ENCODE data around the gene RECQL.
A peak's percentile ranks its signal among the peaks of the same experiment; 100 is the strongest.

The RECQL gene, protein sequence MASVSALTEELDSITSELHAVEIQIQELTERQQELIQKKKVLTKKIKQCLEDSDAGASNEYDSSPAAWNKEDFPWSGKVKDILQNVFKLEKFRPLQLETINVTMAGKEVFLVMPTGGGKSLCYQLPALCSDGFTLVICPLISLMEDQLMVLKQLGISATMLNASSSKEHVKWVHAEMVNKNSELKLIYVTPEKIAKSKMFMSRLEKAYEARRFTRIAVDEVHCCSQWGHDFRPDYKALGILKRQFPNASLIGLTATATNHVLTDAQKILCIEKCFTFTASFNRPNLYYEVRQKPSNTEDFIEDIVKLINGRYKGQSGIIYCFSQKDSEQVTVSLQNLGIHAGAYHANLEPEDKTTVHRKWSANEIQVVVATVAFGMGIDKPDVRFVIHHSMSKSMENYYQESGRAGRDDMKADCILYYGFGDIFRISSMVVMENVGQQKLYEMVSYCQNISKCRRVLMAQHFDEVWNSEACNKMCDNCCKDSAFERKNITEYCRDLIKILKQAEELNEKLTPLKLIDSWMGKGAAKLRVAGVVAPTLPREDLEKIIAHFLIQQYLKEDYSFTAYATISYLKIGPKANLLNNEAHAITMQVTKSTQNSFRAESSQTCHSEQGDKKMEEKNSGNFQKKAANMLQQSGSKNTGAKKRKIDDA

DNA sequence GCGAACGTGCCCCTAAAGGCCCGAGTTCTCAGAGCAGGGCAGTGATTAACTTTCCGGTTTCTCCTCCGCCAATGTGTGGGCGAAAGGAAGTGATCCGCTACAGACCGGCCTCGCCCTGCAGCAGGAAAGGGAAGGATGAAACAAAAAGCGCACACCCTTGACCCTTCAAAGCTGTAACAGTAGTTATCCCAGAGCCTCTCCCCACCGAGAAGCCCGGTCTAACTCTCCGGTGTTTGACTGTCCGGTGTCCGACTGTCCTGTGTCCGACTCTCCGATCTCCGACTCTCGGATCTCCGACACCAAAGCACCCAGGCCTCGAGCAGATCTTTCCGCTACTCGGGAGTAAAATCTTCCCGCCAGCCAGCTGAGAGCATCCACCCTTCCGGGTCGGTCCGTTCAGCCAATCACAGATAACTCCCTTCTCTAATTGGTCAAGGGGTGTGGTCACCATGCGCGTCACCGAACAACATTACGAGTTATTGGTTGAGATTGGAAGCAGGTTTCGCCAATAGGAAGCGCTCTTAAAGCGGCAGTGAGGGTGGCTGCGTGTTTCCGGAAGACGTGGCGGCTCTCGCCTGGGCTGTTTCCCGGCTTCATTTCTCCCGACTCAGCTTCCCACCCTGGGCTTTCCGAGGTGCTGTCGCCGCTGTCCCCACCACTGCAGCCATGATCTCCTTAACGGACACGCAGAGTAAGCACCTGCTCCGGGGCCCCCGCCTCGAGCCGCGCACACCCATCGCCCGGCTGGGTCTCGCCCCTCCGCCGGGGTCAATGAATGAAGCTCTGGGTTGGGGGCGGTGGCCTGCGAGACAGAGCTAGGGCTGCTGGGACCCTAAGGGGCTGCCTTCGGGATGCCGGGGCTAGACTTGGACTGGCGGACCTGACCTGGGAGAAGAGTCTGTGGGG, at the start of gene RECQL, which contains the start of gene GOLT1B:
Gene RECQL (minus strand): TSS at position 378 of the 906 bp plus-strand sequence. CDS start 2,065 bp downstream, outside the sequence.
Gene GOLT1B (plus strand): TSS at position 532 of the 906 bp plus-strand sequence. CDS start 135 bp downstream, at position 667.
- in situ Hi-C loops (cut with MboI; ENCODE audit: low sequenced_read_pairs): loop anchor here (10.0 kb wide), 1 partner anchor 153 kb away; the partner anchor contains the start of gene LDHB
- Histone ChIP-seq H3K4me1 (peaks cover 17% of the 10 kb centered on the region), H3K4me3 (peak within 1 kb of the TSS; percentile 90), H3K9me3 (no peaks in the 10 kb centered on the region), H3K27me3 (ENCODE audit: low read depth) (no peaks in the 10 kb centered on the region), H3K36me3 (replicated peaks) (peaks cover 21% of the 10 kb centered on the region)
- peak; percentile 92 to 96 for DNase-seq (ENCODE audit: low spot score in 2 of 2)

DNA sequence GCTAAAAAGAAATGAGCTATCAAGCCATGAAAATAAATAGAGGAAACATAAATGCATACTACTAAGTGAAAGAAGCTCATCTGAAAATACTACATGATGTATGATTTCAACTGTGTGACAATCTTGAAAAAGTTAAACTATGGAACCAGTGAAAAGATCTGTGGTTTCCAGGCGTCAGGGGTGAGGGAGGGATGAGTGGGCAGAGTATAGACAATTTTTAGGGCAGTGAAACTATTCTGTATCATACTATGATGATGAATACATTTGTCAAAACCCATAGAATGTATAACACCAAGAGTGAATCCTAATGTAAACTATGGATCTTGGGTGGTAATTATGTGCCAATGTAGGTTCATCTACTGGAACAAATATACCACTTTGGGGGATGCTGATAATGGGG, 46.0 kb upstream of the RECQL start:
- peaks cover 6% of the 10 kb centered on the region for H3K27me3 ChIP-seq (ENCODE audit: low read depth)

DNA sequence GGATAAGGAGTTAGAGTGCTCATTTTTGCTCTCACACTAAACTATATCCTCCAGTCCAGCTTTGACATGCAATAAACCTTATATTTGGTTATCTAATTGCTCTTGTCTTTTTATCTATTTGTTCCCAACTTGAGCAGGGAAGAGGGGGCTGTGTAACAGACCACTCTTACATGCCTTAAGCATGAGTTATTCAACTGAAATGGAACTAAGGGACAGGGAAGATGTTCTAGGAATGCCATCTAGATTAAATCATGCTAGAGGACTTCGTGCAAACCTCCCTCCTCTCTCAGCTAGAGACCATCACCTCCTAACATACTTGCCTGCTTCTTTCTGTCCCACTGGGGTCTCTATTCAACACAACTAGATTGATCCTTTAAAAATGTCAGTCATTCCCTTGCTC, 45.3 kb upstream of the RECQL start:
- in situ Hi-C loops (cut with MboI; ENCODE audit: low sequenced_read_pairs): no loop called here
- Histone ChIP-seq H3K36me3 (replicated peaks) (no peaks in the 10 kb centered on the region), H3K4me1 (no peaks in the 10 kb centered on the region), H3K27me3 (ENCODE audit: low read depth) (peaks cover 6% of the 10 kb centered on the region), H3K9me3 (no peaks in the 10 kb centered on the region), H3K4me3 (no peak overlapping the region)
- no peak for DNase-seq (ENCODE audit: low spot score in 2 of 2)

More for the DNA sequence above, 46.0 kb upstream of the RECQL start:
- Histone ChIP-seq H3K4me3 (no peak overlapping the region), H3K9me3 (no peaks in the 10 kb centered on the region), H3K36me3 (replicated peaks) (no peaks in the 10 kb centered on the region), H3K4me1 (no peaks in the 10 kb centered on the region)
- in situ Hi-C loops (cut with MboI; ENCODE audit: low sequenced_read_pairs): no loop called here
- no peak for DNase-seq (ENCODE audit: low spot score in 2 of 2)

DNA sequence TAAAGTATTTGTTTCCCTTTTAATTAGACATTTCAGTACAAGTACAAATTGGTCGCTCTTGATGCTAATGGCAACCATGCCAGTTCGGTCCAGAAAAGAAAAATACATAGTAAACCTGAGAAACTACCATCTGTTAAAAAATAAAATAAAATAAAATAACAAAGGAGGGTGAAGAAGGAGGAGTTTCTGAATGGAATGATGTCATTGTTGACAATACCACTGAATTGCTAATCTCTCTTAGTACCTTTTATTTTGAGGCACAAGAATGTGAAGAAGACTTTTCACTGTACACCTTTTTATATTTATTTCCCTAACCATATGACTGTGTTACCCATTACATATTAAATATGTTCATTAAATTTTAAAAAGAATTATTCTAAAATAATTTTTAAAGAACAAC, 44.1 kb upstream of the RECQL start:
- no peaks in the 10 kb centered on the region for H3K36me3 ChIP-seq (replicated peaks)
- no peak overlapping the region for H3K4me3 ChIP-seq
- DNase-seq (ENCODE audit: low spot score in 2 of 2): no peak
- in situ Hi-C loops (cut with MboI; ENCODE audit: low sequenced_read_pairs): no loop called here
- no peaks in the 10 kb centered on the region for H3K4me1 ChIP-seq
- no peaks in the 10 kb centered on the region for H3K9me3 ChIP-seq
- H3K27me3 ChIP-seq (ENCODE audit: low read depth): peaks cover 6% of the 10 kb centered on the region

DNA sequence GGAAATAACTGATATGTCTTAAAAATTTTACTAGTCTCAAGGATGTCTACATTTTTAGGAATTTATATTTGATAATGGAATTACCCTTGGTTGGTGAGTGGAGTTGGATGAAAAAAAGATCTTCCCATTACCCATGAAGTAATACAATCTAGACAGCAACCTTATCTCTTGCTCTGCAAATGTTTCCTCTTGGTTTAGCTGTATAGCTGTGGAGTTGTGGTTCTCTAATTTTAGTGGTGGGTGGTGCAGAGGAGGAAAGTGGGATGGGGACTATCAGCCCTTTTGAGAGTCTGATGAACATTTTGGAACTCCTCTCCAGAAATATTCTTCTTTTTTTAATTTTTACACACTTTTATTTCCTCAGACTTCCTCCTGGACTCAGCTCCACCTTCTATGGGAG, 41.7 kb upstream of the RECQL start:
- DNase-seq (ENCODE audit: low spot score in 2 of 2): no peak
- Histone ChIP-seq H3K9me3 (no peaks in the 10 kb centered on the region), H3K27me3 (ENCODE audit: low read depth) (peaks cover 9% of the 10 kb centered on the region), H3K36me3 (replicated peaks) (no peaks in the 10 kb centered on the region), H3K4me3 (no peak overlapping the region), H3K4me1 (no peaks in the 10 kb centered on the region)
- in situ Hi-C loops (cut with MboI; ENCODE audit: low sequenced_read_pairs): no loop called here

DNA sequence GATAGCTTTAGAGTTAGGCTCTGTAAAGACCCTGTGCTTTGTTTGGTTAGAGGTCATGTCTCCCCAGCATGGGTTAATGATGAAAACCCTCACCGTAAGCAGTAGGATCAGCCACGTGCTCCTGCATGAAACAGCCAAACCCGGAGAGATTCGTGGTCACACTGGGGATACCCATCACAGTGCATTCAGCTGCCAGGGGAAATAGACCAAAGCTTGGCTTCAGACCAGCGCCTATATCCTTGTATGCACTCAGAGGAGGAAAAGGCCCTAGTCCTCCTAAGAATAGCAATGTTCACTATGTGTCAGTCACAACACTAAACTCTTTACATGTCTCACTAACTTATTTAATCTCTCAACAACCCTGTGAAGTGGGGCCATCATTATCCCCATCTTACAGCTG, 41.0 kb upstream of the RECQL start:
- in situ Hi-C loops (cut with MboI; ENCODE audit: low sequenced_read_pairs): no loop called here
- DNase-seq (ENCODE audit: low spot score in 2 of 2): no peak
- Histone ChIP-seq H3K36me3 (replicated peaks) (no peaks in the 10 kb centered on the region), H3K4me1 (no peaks in the 10 kb centered on the region), H3K9me3 (no peaks in the 10 kb centered on the region), H3K27me3 (ENCODE audit: low read depth) (peaks cover 8% of the 10 kb centered on the region), H3K4me3 (no peak overlapping the region)

DNA sequence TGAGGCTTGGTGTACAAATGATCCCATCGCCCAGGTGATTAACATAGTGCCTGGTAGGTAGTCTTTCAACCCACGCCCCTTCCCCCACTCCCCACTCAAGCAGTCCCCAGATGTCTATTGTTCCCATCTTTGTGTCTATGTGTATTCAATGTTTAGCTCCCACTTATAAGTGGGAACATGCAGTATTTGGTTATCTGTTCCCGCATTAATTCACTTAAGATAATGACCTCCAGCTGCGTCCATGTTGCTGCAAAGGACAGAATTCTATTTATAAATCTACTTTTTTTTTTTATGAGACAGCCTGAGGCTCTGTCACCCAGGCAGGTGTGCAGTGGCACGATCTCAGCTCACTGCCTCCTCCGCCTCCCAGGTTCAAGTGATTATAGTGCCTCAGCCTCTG, 40.3 kb upstream of the RECQL start:
- Histone ChIP-seq H3K36me3 (replicated peaks) (no peaks in the 10 kb centered on the region), H3K27me3 (ENCODE audit: low read depth) (peaks cover 8% of the 10 kb centered on the region), H3K4me1 (no peaks in the 10 kb centered on the region), H3K4me3 (no peak overlapping the region), H3K9me3 (no peaks in the 10 kb centered on the region)
- DNase-seq (ENCODE audit: low spot score in 2 of 2): no peak
- in situ Hi-C loops (cut with MboI; ENCODE audit: low sequenced_read_pairs): no loop called here

DNA sequence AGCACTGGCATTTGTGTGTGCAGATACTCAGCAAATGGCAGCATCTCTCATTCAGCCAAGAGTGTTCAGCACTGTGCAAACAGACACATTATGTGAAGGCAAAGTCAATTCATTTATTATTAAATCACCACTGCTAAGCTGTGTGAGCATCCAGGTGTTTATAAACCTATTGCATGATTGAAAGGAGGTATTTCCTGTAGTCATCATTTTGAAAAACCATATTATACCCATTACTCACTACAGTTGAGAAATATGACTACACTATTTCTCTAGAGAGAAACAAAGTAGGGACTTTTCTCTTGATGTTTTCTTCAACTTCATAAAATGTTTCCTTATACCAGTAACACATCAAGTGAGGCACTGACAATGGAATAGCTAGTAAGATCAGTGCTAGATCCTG, 38.4 kb upstream of the RECQL start:
- Histone ChIP-seq H3K4me1 (no peaks in the 10 kb centered on the region), H3K4me3 (no peak overlapping the region), H3K36me3 (replicated peaks) (no peaks in the 10 kb centered on the region), H3K9me3 (no peaks in the 10 kb centered on the region), H3K27me3 (ENCODE audit: low read depth) (peaks cover 13% of the 10 kb centered on the region)
- in situ Hi-C loops (cut with MboI; ENCODE audit: low sequenced_read_pairs): no loop called here
- DNase-seq (ENCODE audit: low spot score in 2 of 2): no peak

DNA sequence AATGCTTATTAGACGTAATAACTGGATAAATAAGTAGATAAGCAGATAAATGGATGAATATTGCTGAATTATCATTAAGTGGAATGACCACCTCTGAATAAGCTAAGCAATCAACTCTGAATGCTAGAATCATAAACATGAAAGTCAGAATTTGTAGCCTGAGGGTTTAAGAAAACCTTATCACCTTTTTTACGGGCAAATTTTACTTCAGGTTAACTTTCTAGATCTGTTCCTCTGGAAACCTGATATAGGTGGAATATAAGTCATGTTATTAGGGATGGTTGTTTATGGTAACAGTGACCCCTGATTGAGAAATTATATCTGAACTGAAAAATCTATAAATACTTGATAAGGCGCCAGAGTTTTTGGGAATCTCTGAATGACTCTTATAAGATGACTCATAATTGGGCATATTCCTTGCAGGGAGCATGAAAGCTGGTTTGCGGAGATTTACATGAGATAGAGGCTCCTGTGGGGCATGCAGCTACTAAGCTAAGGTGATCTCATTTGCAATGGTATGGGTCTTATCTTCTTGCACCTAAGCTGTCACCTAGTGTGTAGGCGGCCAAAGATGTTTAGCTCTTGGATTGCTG, 36.7 kb upstream of the RECQL start:
- Histone ChIP-seq H3K9me3 (no peaks in the 10 kb centered on the region), H3K4me3 (no peak overlapping the region)
- in situ Hi-C loops (cut with MboI; ENCODE audit: low sequenced_read_pairs): no loop called here

DNA sequence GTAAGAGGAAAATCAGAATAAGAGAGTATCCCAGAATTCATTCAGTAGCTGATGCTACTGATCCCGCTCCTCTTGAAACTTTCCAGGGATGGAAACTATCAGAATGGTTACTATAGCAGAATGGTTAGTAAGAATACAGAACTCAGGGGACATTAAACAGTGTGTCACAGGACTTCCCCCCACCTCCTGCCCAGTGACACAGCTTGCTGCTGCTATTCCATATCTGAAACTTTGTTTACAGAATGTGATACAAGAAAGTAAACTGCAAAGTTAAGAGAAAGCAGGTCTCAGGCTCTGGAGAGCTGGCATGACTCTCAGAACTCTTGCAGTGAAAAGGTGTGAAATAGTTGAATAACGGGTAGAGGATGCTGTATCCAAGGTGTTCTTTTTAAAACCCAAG, 28.0 kb upstream of the RECQL start:
- H3K4me3 ChIP-seq: no peak overlapping the region
- in situ Hi-C loops (cut with MboI; ENCODE audit: low sequenced_read_pairs): no loop called here
- DNase-seq (ENCODE audit: low spot score in 2 of 2): no peak

More for the DNA sequence above, 36.7 kb upstream of the RECQL start:
- Histone ChIP-seq H3K36me3 (replicated peaks) (no peaks in the 10 kb centered on the region), H3K27me3 (ENCODE audit: low read depth) (peaks cover 9% of the 10 kb centered on the region), H3K4me1 (no peaks in the 10 kb centered on the region)
- no peak for DNase-seq (ENCODE audit: low spot score in 2 of 2)

DNA sequence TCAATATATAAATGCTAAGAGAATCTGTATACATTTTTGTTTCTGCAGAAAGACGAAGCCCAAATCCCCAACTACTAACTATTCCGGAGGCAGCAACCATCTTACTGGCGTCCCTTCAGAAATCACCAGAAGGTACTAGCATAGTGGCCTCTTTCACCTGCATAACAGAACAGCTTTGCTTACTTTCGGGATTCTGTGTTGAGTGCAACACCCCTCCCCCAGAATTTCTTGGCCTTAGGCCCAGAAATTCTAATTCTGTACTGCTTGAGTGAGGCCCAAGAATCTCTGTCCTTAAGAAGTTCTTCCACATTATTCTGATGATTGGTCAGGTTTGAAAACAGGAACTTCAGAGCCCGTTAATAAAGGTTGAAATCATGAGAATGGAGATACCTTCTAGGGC, 27.5 kb upstream of the RECQL start:
- in situ Hi-C loops (cut with MboI; ENCODE audit: low sequenced_read_pairs): no loop called here
- peaks cover 36% of the 10 kb centered on the region for H3K27me3 ChIP-seq (ENCODE audit: low read depth)

More for the DNA sequence above, 28.0 kb upstream of the RECQL start:
- Histone ChIP-seq H3K9me3 (no peaks in the 10 kb centered on the region), H3K36me3 (replicated peaks) (0 out of 2 replicates have a peak, but pooled peaks cover 3% of the 10 kb centered on the region), H3K27me3 (ENCODE audit: low read depth) (peaks cover 36% of the 10 kb centered on the region), H3K4me1 (peaks cover 2% of the 10 kb centered on the region; the same call in 1 of the 2 replicates)

DNA sequence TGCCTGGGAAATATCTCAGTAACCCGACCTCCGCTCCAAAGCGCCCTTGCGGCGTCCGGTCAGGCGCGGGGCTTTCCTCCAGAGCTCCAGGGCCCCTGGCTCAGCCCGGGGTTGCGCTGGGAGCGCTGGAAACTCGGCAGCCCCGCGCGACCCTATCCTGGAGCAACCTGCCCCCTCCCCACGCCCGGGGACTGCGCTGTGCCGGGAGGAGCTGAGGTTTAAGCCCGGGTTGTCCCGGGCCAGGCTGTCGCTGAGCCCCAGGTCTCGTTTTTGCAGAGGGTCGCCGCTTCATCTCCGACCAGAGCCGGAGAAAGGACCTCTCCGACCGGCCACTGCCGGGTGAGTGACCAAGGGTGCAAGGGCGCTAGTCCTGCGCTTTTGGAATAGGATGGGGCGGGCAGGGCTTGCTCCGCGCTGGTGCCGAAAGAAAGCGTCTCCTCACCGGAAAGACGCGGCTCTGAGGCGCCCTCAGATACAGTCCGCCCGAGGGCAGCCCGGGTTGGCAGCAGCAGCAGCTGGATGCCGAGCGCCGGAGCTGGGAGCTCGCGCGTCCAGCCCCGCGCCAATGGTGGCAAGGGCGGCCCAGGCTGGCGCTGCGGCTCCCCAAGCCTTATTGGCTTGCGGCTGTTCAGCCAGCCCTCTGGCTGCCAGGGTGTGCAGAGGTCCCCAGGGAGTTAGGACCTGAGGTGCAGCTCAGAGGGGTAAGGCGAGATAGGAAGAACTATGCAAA, 26.2 kb upstream of the RECQL start:
- in situ Hi-C loops (cut with MboI; ENCODE audit: low sequenced_read_pairs): no loop called here
- peak overlapping the region; percentile 48 for H3K4me3 ChIP-seq
- peak; percentile 31 to 66 for DNase-seq (ENCODE audit: low spot score in 2 of 2)
- H3K4me1 ChIP-seq: peaks cover 2% of the 10 kb centered on the region; the same call in 1 of the 2 replicates
- H3K27me3 ChIP-seq (ENCODE audit: low read depth): peaks cover 36% of the 10 kb centered on the region
- H3K36me3 ChIP-seq (replicated peaks): 0 out of 2 replicates have a peak, but pooled peaks cover 3% of the 10 kb centered on the region
- H3K9me3 ChIP-seq: peaks cover 2% of the 10 kb centered on the region

More for the DNA sequence above, 27.5 kb upstream of the RECQL start:
- H3K9me3 ChIP-seq: peaks cover 2% of the 10 kb centered on the region
- peaks cover 2% of the 10 kb centered on the region; the same call in 1 of the 2 replicates for H3K4me1 ChIP-seq
- H3K36me3 ChIP-seq (replicated peaks): 0 out of 2 replicates have a peak, but pooled peaks cover 3% of the 10 kb centered on the region
- H3K4me3 ChIP-seq: no peak overlapping the region
- no peak for DNase-seq (ENCODE audit: low spot score in 2 of 2)
